Right lobe of liver (tissue), 4 donors: ENCODE data around the gene PIK3R3.

ENCODE experiments used
- CTCF ChIP-seq, 4 donors: fragments of 200-600 bp in 3 of 4; fragments of 450-650 bp in 1 of 4; IDR thresholded peaks; one replicate each; pipeline versions ENCODE4 v1.5.1 to v1.8.0; 2016 to 2022; ENCODE audit warnings: antibody characterized with exemption in 4 of 4, mild to moderate bottlenecking in 2 of 4
- POLR2A ChIP-seq: fragments of 450-650 bp; IDR thresholded peaks from one replicate; pipeline ENCODE4 v1.6.1; 2017; ENCODE audit warnings: antibody characterized with exemption, mild to moderate bottlenecking
- donor health status: DM: no; HTN: no; CAD: no.
- donor health status: DM: no; HTN: no; CAD: no.
- donor health status: DM: no; HTN: yes; CAD: no.

- TF ChIP-seq CTCF (IDR thresholded peaks at IDR 0.05) = no peak
- TF ChIP-seq POLR2A = no peak
Observed at GRCh38 chr1:46072975-46073374, 59.5 kb downstream of the PIK3R3 start.
